HepG2 (cell line): ENCODE data around the gene TUT1. TPM values are rescaled to one million over a fixed set of nuclear protein-coding genes. Genes with fewer than 3 reads are reported as not detected.

Experiments
- ATAC-seq: fragments of 200-7000 bp; cut with Tn5 transposase; 3 replicates; pipeline ENCODE4 v1.9.1; 2020; ENCODE audit warnings: mild to moderate bottlenecking, moderate library complexity
- BruUV-seq: library from RNA; stranded (reverse); fragments of 400-500 nt; replicated peaks from 2 replicates; lab custom pipeline; 2021; lab: Mats Ljungman, UMichigan
- CTCF ChIA-PET: fragments of 300-600 bp; formaldehyde crosslinking; extraction: SDS; loops from one replicate; lab custom pipeline; 2021; ENCODE audit warnings: low total read pairs, inconsistent platforms, low intra/inter-chr PET ratio; lab: Yijun Ruan, JAX
- POLR2A ChIA-PET: fragments of 350-600 bp; sonication (Branson Sonifier 250); formaldehyde crosslinking; loops from one replicate; lab custom pipeline; 2020; ENCODE audit warnings: antibody characterized with exemption, inconsistent platforms; lab: Yijun Ruan, JAX
- DNase-seq: peaks from one replicate; pipeline ENCODE4 v3.0.0-alpha.2; 2015; ENCODE audit warnings: low spot score
- FAIRE-seq: peaks from 3 replicates; lab custom pipeline; 2011; peaks lifted over from hg19 to GRCh38; lab: Jason Lieb, UNC
- H2AFZ ChIP-seq: one replicate; pipeline ENCODE4 v1.6.1; 2011; ENCODE audit warnings: low read length, inconsistent platforms
- H3K27ac ChIP-seq: fragments of 300-600 bp; 3 replicates; pipeline ENCODE4 v1.8.0; 2011; ENCODE audit warnings: mixed run types, mild to moderate bottlenecking, mixed read lengths, low read length, inconsistent platforms; ENCODE audit not compliant: insufficient read depth; ENCODE audit errors: extremely low read length
- H3K27me3 ChIP-seq, 2 experiments: fragments of 200-600 bp in 1 of 2; 2 replicates in 1 of 2; 3 replicates in 1 of 2; pipeline versions ENCODE4 v1.6.0 to v1.8.0; 2011; ENCODE audit warnings: low read length in 2 of 2, mild to moderate bottlenecking in 2 of 2, moderate library complexity in 2 of 2, inconsistent platforms in 1 of 2; ENCODE audit not compliant: insufficient read depth in 2 of 2, control insufficient read depth in 1 of 2
- H3K36me3 ChIP-seq, 2 experiments: fragments of 200-600 bp in 1 of 2; replicated peaks in 1 of 2; 2 replicates in 1 of 2; 3 replicates in 1 of 2; pipeline versions ENCODE4 v1.5.1 to v1.8.0; 2011; ENCODE audit warnings: low read length in 2 of 2, inconsistent platforms in 1 of 2; ENCODE audit not compliant: insufficient read depth in 2 of 2, control insufficient read depth in 1 of 2
- H3K4me1 ChIP-seq: 2 replicates; pipeline ENCODE4 v1.5.1; 2012; ENCODE audit warnings: low read length, inconsistent platforms; ENCODE audit not compliant: insufficient read depth
- H3K4me2 ChIP-seq: 2 replicates; pipeline ENCODE4 v1.6.0; 2011; ENCODE audit warnings: low read depth, low read length, inconsistent platforms
- H3K4me3 ChIP-seq, 3 experiments: fragments of 200-600 bp in 1 of 3; sonication (generic), shearing (Covaris generic) in 1 of 3; replicated peaks in 1 of 3; 2 replicates each; pipeline ENCODE4 v1.5.1; 2011 to 2016; ENCODE audit warnings: low read length in 3 of 3, inconsistent platforms in 2 of 3, low read depth in 2 of 3, mild to moderate bottlenecking in 2 of 3, control low read depth in 1 of 3, mixed read lengths in 1 of 3; ENCODE audit not compliant: insufficient read depth in 1 of 3
- H3K79me2 ChIP-seq: one replicate; pipeline ENCODE4 v1.6.1; 2011; ENCODE audit warnings: low read length, inconsistent platforms; ENCODE audit not compliant: insufficient read depth
- H3K9ac ChIP-seq: 2 replicates; pipeline ENCODE4 v1.6.0; 2011; ENCODE audit warnings: mild to moderate bottlenecking, low read depth, low read length, inconsistent platforms; ENCODE audit not compliant: insufficient read depth
- H3K9me3 ChIP-seq: 2 replicates; pipeline ENCODE4 v1.5.1; 2012; ENCODE audit warnings: mild to moderate bottlenecking, low read length
- H4K20me1 ChIP-seq: 2 replicates; pipeline ENCODE4 v1.6.0; 2011; ENCODE audit warnings: inconsistent platforms, mild to moderate bottlenecking, low read length, moderate library complexity; ENCODE audit not compliant: insufficient read depth
- CBX1 ChIP-seq: IDR thresholded peaks from one replicate; pipeline ENCODE4 v1.6.1; 2016; ENCODE audit warnings: antibody characterized with exemption, low read depth
- KLF12 ChIP-seq: sonication (generic); formaldehyde crosslinking; IDR thresholded peaks from 2 replicates; pipeline ENCODE4 v1.4.0; 2020; ENCODE audit warnings: missing genetic modification reagents, borderline replicate concordance
- PTBP1 ChIP-seq: fragments of 200-400 bp; formaldehyde crosslinking; IDR thresholded peaks from 2 replicates; pipeline ENCODE4 v1.6.1; 2018; ENCODE audit warnings: low read length, low read depth; ENCODE audit not compliant: poor library complexity, severe bottlenecking
- RBFOX2 ChIP-seq: fragments of 200-400 bp; formaldehyde crosslinking; IDR thresholded peaks from 2 replicates; pipeline ENCODE4 v1.6.1; 2017; ENCODE audit warnings: low read depth, mild to moderate bottlenecking, low read length
- SRY ChIP-seq: sonication (generic); formaldehyde crosslinking; IDR thresholded peaks from 2 replicates; pipeline ENCODE4 v1.8.0; 2022; ENCODE audit warnings: mild to moderate bottlenecking, missing genetic modification reagents
- TFDP2 ChIP-seq: sonication (generic); formaldehyde crosslinking; IDR thresholded peaks from 2 replicates; pipeline ENCODE4 v1.4.0; 2020; ENCODE audit warnings: missing genetic modification reagents
- ZNF331 ChIP-seq: sonication (generic); formaldehyde crosslinking; IDR thresholded peaks from 2 replicates; pipeline ENCODE4 v1.4.0; 2020; ENCODE audit warnings: missing genetic modification reagents
- ZNF784 ChIP-seq: sonication (generic); formaldehyde crosslinking; IDR thresholded peaks from 2 replicates; pipeline ENCODE4 v1.5.1; 2020; ENCODE audit warnings: missing genetic modification reagents, mild to moderate bottlenecking, borderline replicate concordance
- WGBS: methylation state at CpG from one replicate; pipeline ENCODE4 v1.1.6; 2017; ENCODE audit warnings: low lambda C conversion rate; 5-methylcytosine and 5-hydroxymethylcytosine counted together
- in situ Hi-C: cut with HindIII; loops from 2 replicates; pipeline ENCODE4 v1.10.0; 2017; ENCODE audit warnings: low pct_unique_long_range_greater_than_20kb; ENCODE audit not compliant: extremely low pct_ligation_motif_present
- intact Hi-C: fragments of 100-400 bp; cut with micrococcal nuclease; formaldehyde crosslinking; loops from one replicate; pipeline ENCODE4 v1.10.0; 2022; ENCODE audit not compliant: unreplicated experiment
- polyA plus RNA-seq, 8 experiments: library from polyadenylated mRNA; depleted of rRNA in 3 of 8; stranded (reverse) in 7 of 8; unstranded in 1 of 8; fragments of >200 nt; fragmentation: Illumina TruSeq in 4 of 8; extraction: Trizol in 4 of 8; gene quantifications; 2 replicates each; pipeline versions ENCODE4 v1.2.1 to v1.2.3, GENCODE V29; 2011 to 2016; ENCODE audit warnings: low read depth in 4 of 8, missing spikeins in 1 of 8, mixed read lengths in 1 of 8; ENCODE audit not compliant: insufficient read depth in 1 of 8
- total RNA-seq, 5 experiments: library from RNA; depleted of rRNA; stranded (reverse); fragments of >200 nt; fragmentation: Illumina TruSeq; extraction: Trizol; gene quantifications; 2 replicates each; pipeline ENCODE4 v1.2.3, GENCODE V29; 2016; ENCODE audit warnings: low read depth in 1 of 5
- TF ChIP-seq, protein P1 (sequence below): sonication (generic); formaldehyde crosslinking; IDR thresholded peaks from 2 replicates; pipeline ENCODE4 v1.5.0; 2020; ENCODE audit warnings: missing genetic modification reagents

Gene TUT1
- total and polyA plus RNA-seq, 2 of the 13 experiments (the other 11 are each of a cell fraction or from before 2014, with no cell fraction given): 9.7 to 14.3 TPM

DNA sequence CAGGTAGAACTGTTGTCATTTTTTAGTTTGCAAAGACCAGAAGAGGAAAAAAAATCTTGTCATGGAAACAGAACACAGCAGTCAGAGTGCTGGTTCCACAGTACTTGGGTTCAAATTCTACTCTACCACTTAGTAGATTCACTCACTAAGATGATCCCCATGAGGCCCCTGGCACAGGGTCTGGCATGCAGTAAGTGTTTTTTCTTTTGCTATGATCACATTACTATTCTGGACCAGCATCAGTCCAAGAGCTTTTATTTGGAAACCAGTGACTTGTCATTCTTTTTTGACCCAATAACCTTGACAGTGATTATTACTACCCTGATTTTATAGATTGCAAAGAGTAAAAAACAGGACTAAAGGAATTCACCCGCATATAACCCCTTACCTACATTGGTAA lies 21.7 kb downstream of the TUT1 start:
- FAIRE-seq: no peak
- TF ChIP-seq, protein P1, sequence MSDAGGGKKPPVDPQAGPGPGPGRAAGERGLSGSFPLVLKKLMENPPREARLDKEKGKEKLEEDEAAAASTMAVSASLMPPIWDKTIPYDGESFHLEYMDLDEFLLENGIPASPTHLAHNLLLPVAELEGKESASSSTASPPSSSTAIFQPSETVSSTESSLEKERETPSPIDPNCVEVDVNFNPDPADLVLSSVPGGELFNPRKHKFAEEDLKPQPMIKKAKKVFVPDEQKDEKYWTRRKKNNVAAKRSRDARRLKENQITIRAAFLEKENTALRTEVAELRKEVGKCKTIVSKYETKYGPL (CRISPR knock-in tag): no peak
- TF ChIP-seq TFDP2 (CRISPR knock-in tag) (no peak), PTBP1 (no peak), ZNF331 (CRISPR knock-in tag) (no peak), KLF12 (no peak), SRY (CRISPR knock-in tag) (no peak), ZNF784 (CRISPR knock-in tag) (no peak), RBFOX2 (peak; percentile 58), CBX1 (no peak)
- Histone ChIP-seq H3K27me3 (no peaks in the 10 kb centered on the region; a peak in 1 of 5 replicates), H3K4me3 (no peak overlapping the region), H3K9ac (no peak overlapping the region), H4K20me1 (peaks cover 16% of the 10 kb centered on the region), H3K79me2 (peaks cover 68% of the 10 kb centered on the region), H3K9me3 (no peaks in the 10 kb centered on the region), H3K27ac (no peak overlapping the region), H2AFZ (no peak overlapping the region), H3K4me2 (no peak overlapping the region), H3K36me3 (peaks cover 17 to 61% of the 10 kb centered on the region in 2 experiments), H3K4me1 (peaks cover 80% of the 10 kb centered on the region)
- no TSS peak for BruUV-seq
- WGBS: 84% methylated on average over 1 of the region's 1 CpG
- ATAC-seq: no peak
- CTCF ChIA-PET: no interaction called here
- in situ Hi-C loops (no loop called here), intact Hi-C loops (no loop called here)
- no peak for DNase-seq
- POLR2A ChIA-PET: interaction anchor here (0.6 to 2.2 kb wide), 3 partner anchors 22 to 148 kb away, joined by 3 to 8 read pairs (median 3); partner anchors contain the start of gene TUT1
